Naive thymus-derived CD4-positive, alpha-beta T cell (primary cell): Measurements from ENCODE around the gene SLC7A1. TPM values are rescaled to one million over a fixed set of nuclear protein-coding genes. Genes with fewer than 3 reads are reported as not detected.
A peak's percentile ranks its signal among the peaks of the same experiment; 100 is the strongest.

Experiments
- ATAC-seq: fragments of 150-1000 bp; cut with Tn5 transposase; 2 replicates; pipeline ENCODE4 v1.10.0; 2021; ENCODE audit warnings: mild to moderate bottlenecking, moderate library complexity
- CTCF ChIA-PET: fragments of 350-600 bp; sonication (Branson Sonifier 250); formaldehyde crosslinking; loops from one replicate; lab custom pipeline; 2021; ENCODE audit warnings: antibody characterized with exemption; lab: Charles Lee
- POLR2A ChIA-PET: fragments of 350-600 bp; sonication (Branson Sonifier 250); formaldehyde crosslinking; loops from one replicate; lab custom pipeline; 2021; ENCODE audit warnings: antibody characterized with exemption, inconsistent platforms; lab: Charles Lee
- DNase-seq, 9 donors: peaks; one replicate each; pipeline versions ENCODE4 v3.0.0 to v3.0.0-alpha.2; 2020 to 2022; ENCODE audit warnings: mixed read lengths in 1 of 9
- H3K27ac ChIP-seq: one replicate; pipeline ENCODE4 v1.7.0; 2013; ENCODE audit warnings: mild to moderate bottlenecking, low read depth, low read length, moderate library complexity
- H3K27me3 ChIP-seq, 2 donors: one replicate each; pipeline ENCODE4 v1.7.0; 2013; ENCODE audit warnings: low read length in 2 of 2, mild to moderate bottlenecking in 2 of 2, moderate library complexity in 2 of 2; ENCODE audit not compliant: control insufficient read depth in 2 of 2, insufficient read depth in 2 of 2
- H3K36me3 ChIP-seq, 3 experiments: 1 replicate in 2 of 3; 2 replicates in 1 of 3; pipeline ENCODE4 v1.7.0; 2013; ENCODE audit warnings: low read length in 3 of 3, mild to moderate bottlenecking in 3 of 3, moderate library complexity in 1 of 3; ENCODE audit not compliant: insufficient read depth in 3 of 3, control insufficient read depth in 2 of 3
- H3K4me1 ChIP-seq, 2 donors: one replicate each; pipeline ENCODE4 v1.7.0; 2013; ENCODE audit warnings: low read length in 2 of 2, mild to moderate bottlenecking in 2 of 2, moderate library complexity in 1 of 2; ENCODE audit not compliant: control insufficient read depth in 2 of 2, insufficient read depth in 2 of 2
- H3K4me3 ChIP-seq: 2 replicates; pipeline ENCODE4 v1.7.0; 2013; ENCODE audit warnings: mild to moderate bottlenecking, low read length
- H3K9me3 ChIP-seq, 3 experiments: 1 replicate in 2 of 3; 2 replicates in 1 of 3; pipeline ENCODE4 v1.7.0; 2013; ENCODE audit warnings: low read length in 3 of 3; ENCODE audit not compliant: control insufficient read depth in 2 of 3
- H3K27ac Mint-ChIP-seq, 9 donors: one replicate each; pipeline ENCODE4 v1.8.0; 2020 to 2022; ENCODE audit warnings: mixed read lengths in 9 of 9, mild to moderate bottlenecking in 8 of 9, moderate library complexity in 5 of 9, inconsistent platforms in 2 of 9
- H3K27me3 Mint-ChIP-seq, 5 donors: one replicate each; pipeline ENCODE4 v1.8.0; 2021 to 2022; ENCODE audit warnings: mixed read lengths in 5 of 5, mild to moderate bottlenecking in 1 of 5
- H3K36me3 Mint-ChIP-seq, 5 donors: one replicate each; pipeline ENCODE4 v1.8.0; 2020 to 2022; ENCODE audit warnings: mixed read lengths in 5 of 5, mild to moderate bottlenecking in 3 of 5, inconsistent platforms in 1 of 5
- H3K4me1 Mint-ChIP-seq, 7 donors: one replicate each; pipeline ENCODE4 v1.8.0; 2020 to 2022; ENCODE audit warnings: mixed read lengths in 7 of 7, mild to moderate bottlenecking in 3 of 7, inconsistent platforms in 1 of 7
- H3K4me3 Mint-ChIP-seq, 10 donors: one replicate each; pipeline ENCODE4 v1.8.0; 2020 to 2022; ENCODE audit warnings: mild to moderate bottlenecking in 10 of 10, mixed read lengths in 10 of 10, moderate library complexity in 6 of 10, inconsistent platforms in 2 of 10
- H3K9me3 Mint-ChIP-seq, 11 donors: one replicate each; pipeline ENCODE4 v1.8.0; 2020 to 2022; ENCODE audit warnings: mixed read lengths in 11 of 11, mild to moderate bottlenecking in 4 of 11, inconsistent platforms in 1 of 11, moderate library complexity in 1 of 11
- intact Hi-C, 2 donors: fragments of 100-400 bp; cut with micrococcal nuclease; formaldehyde crosslinking; loops; one replicate each; pipeline ENCODE4 v1.15.1; 2023
- polyA plus RNA-seq, 2 donors: library from polyadenylated mRNA; unstranded; fragments of 300-500 nt; fragmentation: Illumina TruSeq; gene quantifications; one replicate each; pipeline ENCODE4 v1.2.3, GENCODE V29; 2021
- total RNA-seq, 6 experiments: library from RNA in 5 of 6; stranded (reverse) in 5 of 6; gene quantifications; 1 replicate in 5 of 6; 2 replicates in 1 of 6; pipeline ENCODE4 v1.2.3 and lab custom pipeline; 2021 to 2026

The SLC7A1 gene
- total and polyA plus RNA-seq, 7 experiments from 2014 or later: 4.9 to 63.8 (median 23.1) TPM

DNA sequence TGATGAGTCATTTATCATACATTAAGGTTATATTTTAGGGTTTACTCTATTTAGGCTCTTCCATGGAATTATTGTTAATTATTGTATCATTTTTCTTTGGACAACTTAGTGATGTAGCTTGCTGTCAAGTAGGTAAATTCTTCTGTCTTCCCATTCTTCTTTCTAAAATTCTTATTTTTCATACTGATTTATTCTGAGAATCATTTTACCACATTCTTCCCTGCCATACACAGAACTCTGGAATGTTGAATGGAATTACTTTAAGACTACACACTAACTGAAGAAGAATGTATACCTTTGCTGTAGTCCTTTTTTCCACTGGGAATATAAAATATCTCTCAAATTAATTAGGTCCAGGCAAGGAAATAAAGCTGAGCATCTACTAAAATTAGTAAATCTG lies 24.5 kb upstream of the SLC7A1 start:
- peaks cover 19 to 51% (median 41%) of the 10 kb centered on the region in 5 donors for H3K27me3 Mint-ChIP-seq
- H3K27ac ChIP-seq: no peak overlapping the region
- H3K27ac Mint-ChIP-seq: no peak overlapping the region
- no peaks in the 10 kb centered on the region for H3K4me1 Mint-ChIP-seq
- no peaks in the 10 kb centered on the region for H3K9me3 ChIP-seq
- peaks cover 0 to 4% (median 0%) of the 10 kb centered on the region in 5 donors for H3K36me3 Mint-ChIP-seq
- POLR2A ChIA-PET: no interaction called here
- peaks cover 0 to 19% (median 7%) of the 10 kb centered on the region in 11 donors for H3K9me3 Mint-ChIP-seq
- no peaks in the 10 kb centered on the region for H3K36me3 ChIP-seq
- ATAC-seq (no peak), DNase-seq (no peak)
- no peaks in the 10 kb centered on the region for H3K4me1 ChIP-seq
- H3K27me3 ChIP-seq: no peaks in the 10 kb centered on the region
- intact Hi-C loops: no loop called here
- H3K4me3 ChIP-seq: no peak overlapping the region
- H3K4me3 Mint-ChIP-seq: no peak overlapping the region
- CTCF ChIA-PET: no interaction called here

DNA sequence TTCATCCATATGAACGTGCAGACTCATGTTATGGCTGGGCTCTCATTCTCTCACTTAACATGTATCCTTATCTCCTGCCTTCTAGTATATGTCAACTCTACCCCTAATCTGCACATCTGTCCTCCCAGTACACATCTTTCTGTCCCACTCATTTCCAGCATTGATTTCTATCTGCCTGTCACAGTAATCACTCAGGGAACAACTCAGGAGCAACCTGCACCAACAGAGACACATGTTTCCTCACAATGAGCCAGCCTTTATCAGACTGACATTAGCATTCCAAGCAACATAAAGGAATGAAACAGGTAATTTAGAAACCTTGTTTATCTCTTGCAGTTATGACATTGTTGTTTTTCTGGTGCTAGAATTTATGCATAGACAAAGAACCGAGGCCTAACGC lies 17.6 kb upstream of the SLC7A1 start:
- H3K4me1 ChIP-seq: no peaks in the 10 kb centered on the region
- H3K27ac ChIP-seq: no peak overlapping the region
- ATAC-seq: no peak
- POLR2A ChIA-PET: no interaction called here
- H3K4me3 Mint-ChIP-seq: no peak overlapping the region
- no peaks in the 10 kb centered on the region for H3K9me3 ChIP-seq
- H3K36me3 Mint-ChIP-seq: peaks cover 0 to 11% (median 0%) of the 10 kb centered on the region in 5 donors
- H3K27me3 ChIP-seq: no peaks in the 10 kb centered on the region
- no peaks in the 10 kb centered on the region for H3K36me3 ChIP-seq
- H3K9me3 Mint-ChIP-seq: peaks cover 0 to 27% (median 7%) of the 10 kb centered on the region in 11 donors
- intact Hi-C loops: no loop called here
- no peak overlapping the region for H3K27ac Mint-ChIP-seq
- no peak overlapping the region for H3K4me3 ChIP-seq
- no peak for DNase-seq
- H3K27me3 Mint-ChIP-seq: peaks cover 36 to 65% (median 60%) of the 10 kb centered on the region in 5 donors
- H3K4me1 Mint-ChIP-seq: no peaks in the 10 kb centered on the region
- CTCF ChIA-PET: no interaction called here

DNA sequence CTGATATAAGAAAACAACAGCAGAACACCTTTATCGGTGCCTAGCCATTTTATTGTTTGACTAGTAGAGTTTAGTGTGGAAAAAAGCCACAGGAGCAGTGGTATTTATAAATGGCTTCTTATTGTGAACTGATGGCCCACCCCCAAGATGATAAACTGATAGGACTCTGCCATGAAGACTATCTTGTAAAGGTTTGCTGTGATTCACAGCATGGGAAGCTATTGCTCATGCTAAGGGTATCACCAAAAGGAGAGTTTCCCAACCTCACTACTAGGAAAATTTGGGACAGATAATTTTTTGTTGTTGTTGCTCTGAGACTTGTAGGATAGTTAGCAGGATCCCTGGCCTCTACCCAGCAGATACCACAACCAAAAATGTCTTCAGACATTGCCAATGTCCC lies 12.0 kb upstream of the SLC7A1 start:
- no peak for DNase-seq
- Mint-ChIP-seq H3K4me3 (no peak overlapping the region), H3K9me3 (no peaks in the 10 kb centered on the region), H3K27ac (no peak overlapping the region), H3K4me1 (no peaks in the 10 kb centered on the region), H3K27me3 (peaks cover 10 to 33% (median 17%) of the 10 kb centered on the region in 5 donors), H3K36me3 (no peaks in the 10 kb centered on the region)
- no peak for ATAC-seq
- intact Hi-C loops: no loop called here
- Histone ChIP-seq H3K4me1 (no peaks in the 10 kb centered on the region), H3K36me3 (no peaks in the 10 kb centered on the region), H3K4me3 (no peak overlapping the region), H3K9me3 (no peaks in the 10 kb centered on the region), H3K27me3 (no peaks in the 10 kb centered on the region), H3K27ac (no peak overlapping the region)
- POLR2A ChIA-PET: interaction anchor here (0.9 kb wide), 1 partner anchor 8 kb away, joined by 3 read pairs; no protein-coding TSS in a partner anchor
- CTCF ChIA-PET: interaction anchor here (0.7 to 1.7 kb wide), 2 partner anchors 11 to 30 kb away, joined by 3 to 7 read pairs; no protein-coding TSS in a partner anchor

DNA sequence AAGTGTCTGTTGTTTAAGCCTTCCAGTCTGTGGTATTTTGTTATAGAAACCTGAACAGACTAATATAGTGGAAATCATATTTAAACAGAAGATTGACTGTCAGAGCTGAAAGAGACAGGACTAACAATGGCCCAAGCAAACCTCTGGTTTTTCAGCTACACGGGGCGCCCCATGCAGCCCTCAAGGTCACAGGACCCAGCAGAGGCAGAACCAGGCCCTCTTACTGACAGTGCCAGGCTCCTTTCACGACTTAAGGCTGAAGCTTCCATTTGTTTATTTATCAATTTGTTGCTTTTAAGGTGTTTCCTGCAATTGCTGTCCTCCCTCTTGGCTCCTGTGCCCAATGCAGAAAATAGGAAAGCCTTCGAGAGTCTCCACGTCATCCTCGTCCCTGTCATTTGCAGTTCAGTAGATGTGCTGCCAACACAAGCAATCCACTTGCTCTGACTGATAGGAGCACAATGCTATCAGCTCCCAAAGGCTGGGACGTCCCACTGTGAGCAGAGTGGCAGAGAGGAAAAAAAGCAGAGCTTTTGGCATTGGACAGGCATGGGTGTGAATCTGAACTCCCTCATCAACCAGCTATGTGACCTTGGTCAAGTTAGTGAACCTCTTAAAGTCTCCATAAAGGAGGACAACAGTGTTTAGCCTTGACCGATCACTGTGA lies 10.5 kb upstream of the SLC7A1 start:
- Histone ChIP-seq H3K9me3 (no peaks in the 10 kb centered on the region), H3K36me3 (no peaks in the 10 kb centered on the region), H3K27me3 (no peaks in the 10 kb centered on the region), H3K4me1 (no peaks in the 10 kb centered on the region), H3K27ac (no peak overlapping the region), H3K4me3 (no peak overlapping the region)
- Mint-ChIP-seq H3K27me3 (peaks cover 0 to 33% (median 10%) of the 10 kb centered on the region in 5 donors), H3K27ac (no peak overlapping the region), H3K4me1 (no peaks in the 10 kb centered on the region), H3K4me3 (no peak overlapping the region), H3K9me3 (no peaks in the 10 kb centered on the region), H3K36me3 (no peaks in the 10 kb centered on the region)
- intact Hi-C loops: no loop called here
- CTCF ChIA-PET: interaction anchor here (1.7 kb wide), 1 partner anchor 9 kb away, joined by 7 read pairs; no protein-coding TSS in a partner anchor
- DNase-seq: no peak
- ATAC-seq: no peak
- POLR2A ChIA-PET: no interaction called here

DNA sequence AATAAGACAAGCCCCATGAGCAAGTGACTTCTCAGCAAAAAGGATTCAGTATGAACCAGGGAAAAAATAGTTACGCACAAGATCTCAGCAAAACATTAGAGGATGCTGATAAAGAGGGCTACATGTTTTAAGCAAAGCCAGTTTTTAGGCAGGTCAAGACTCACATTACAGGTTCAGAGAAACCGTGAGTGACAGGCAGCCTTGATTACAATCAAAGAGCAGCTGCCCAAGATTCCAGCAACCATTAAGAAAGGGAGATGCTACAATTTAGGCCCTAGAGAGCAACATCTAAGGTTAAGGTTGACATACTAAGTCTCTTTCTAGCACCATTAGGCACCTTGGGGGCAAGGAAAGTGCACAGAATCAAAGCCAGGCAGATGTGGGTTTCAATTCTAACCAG lies 2.8 kb upstream of the SLC7A1 start:
- Mint-ChIP-seq H3K36me3 (no peaks in the 10 kb centered on the region), H3K27me3 (peaks cover 0 to 12% (median 7%) of the 10 kb centered on the region in 5 donors), H3K4me1 (peaks cover 14 to 21% (median 19%) of the 10 kb centered on the region in 7 donors), H3K27ac (no peak overlapping the region), H3K9me3 (no peaks in the 10 kb centered on the region), H3K4me3 (peak overlapping the region in 1 of 10 donors; percentile 10)
- Histone ChIP-seq H3K27me3 (no peaks in the 10 kb centered on the region), H3K36me3 (no peaks in the 10 kb centered on the region), H3K27ac (no peak overlapping the region), H3K4me3 (no peak overlapping the region), H3K4me1 (peaks cover 6 to 7% of the 10 kb centered on the region in 2 donors), H3K9me3 (no peaks in the 10 kb centered on the region)
- intact Hi-C loops: loop anchor here (5.0 to 10.0 kb wide), 6 partner anchors 336 to 1446 kb away; partner anchors contain the start of genes ALOX5AP (in 1 of the 2) and POMP (in 1 of the 2)
- ATAC-seq (no peak), DNase-seq (no peak)
- POLR2A ChIA-PET: no interaction called here
- CTCF ChIA-PET: interaction anchor here (0.6 kb wide), 1 partner anchor 1213 kb away, joined by 3 read pairs; no protein-coding TSS in a partner anchor

DNA sequence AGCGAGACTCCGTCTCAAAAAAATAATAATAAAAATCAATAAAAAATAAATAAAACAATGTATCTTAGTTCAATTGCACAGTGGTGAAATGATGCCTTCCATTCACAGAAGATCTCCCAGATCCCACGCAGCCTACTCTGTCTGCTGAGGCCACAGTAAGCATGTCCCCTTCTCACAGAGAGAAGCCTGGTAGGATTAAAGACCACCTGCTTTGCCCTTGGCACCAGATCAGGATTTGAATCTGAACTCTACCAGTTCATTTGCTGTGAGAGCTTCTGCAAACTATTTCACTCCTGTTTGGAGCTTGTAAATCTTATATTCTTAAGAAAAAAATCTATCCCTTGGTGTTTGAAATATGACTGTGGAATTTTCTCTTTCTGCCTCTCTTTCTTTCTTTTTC lies 2.2 kb upstream of the SLC7A1 start:
- Histone ChIP-seq H3K27ac (no peak overlapping the region), H3K36me3 (no peaks in the 10 kb centered on the region), H3K4me1 (peaks cover 6 to 7% of the 10 kb centered on the region in 2 donors), H3K9me3 (no peaks in the 10 kb centered on the region), H3K4me3 (no peak overlapping the region), H3K27me3 (no peaks in the 10 kb centered on the region)
- DNase-seq: no peak
- no peak for ATAC-seq
- Mint-ChIP-seq H3K9me3 (no peaks in the 10 kb centered on the region), H3K27ac (no peak overlapping the region), H3K4me3 (peak overlapping the region in 2 of 10 donors; percentile 10 to 45), H3K27me3 (peaks cover 0 to 10% (median 7%) of the 10 kb centered on the region in 5 donors), H3K4me1 (peaks cover 15 to 27% (median 25%) of the 10 kb centered on the region in 7 donors), H3K36me3 (no peaks in the 10 kb centered on the region)
- intact Hi-C loops: loop anchor here (5.0 to 10.0 kb wide), 6 partner anchors 337 to 1447 kb away; partner anchors contain the start of genes ALOX5AP (in 1 of the 2) and POMP (in 1 of the 2)
- POLR2A ChIA-PET: no interaction called here
- CTCF ChIA-PET: interaction anchor here (0.6 kb wide), 1 partner anchor 1213 kb away, joined by 3 read pairs; no protein-coding TSS in a partner anchor
